Neuronal stem cell (in vitro differentiated cells): ENCODE measurements around the gene ITSN1.
"Not testable (repeated sequence)": the region's sequence is repeated elsewhere in the genome, so short reads cannot be mapped to it uniquely, and the experiment has no call there.

Experiments
- DNase-seq: peaks from one replicate; pipeline ENCODE4 v3.0.0-alpha.2; 2013; ENCODE audit warnings: low spot score
- H2AFZ ChIP-seq: one replicate; pipeline ENCODE4 v1.6.1; 2013; ENCODE audit warnings: mild to moderate bottlenecking, low read length, inconsistent platforms
- H2AK5ac ChIP-seq: 2 replicates; pipeline ENCODE4 v1.6.1; 2013; ENCODE audit warnings: low read depth, mild to moderate bottlenecking, inconsistent platforms, low read length, moderate library complexity, mixed read lengths
- H2BK120ac ChIP-seq: 2 replicates; pipeline ENCODE4 v1.6.1; 2013; ENCODE audit warnings: low read depth, mild to moderate bottlenecking, inconsistent platforms, low read length, moderate library complexity, mixed read lengths
- H2BK12ac ChIP-seq: one replicate; pipeline ENCODE4 v1.6.1; 2013; ENCODE audit warnings: low read length, inconsistent platforms
- H2BK15ac ChIP-seq: 2 replicates; pipeline ENCODE4 v1.6.1; 2013; ENCODE audit warnings: mild to moderate bottlenecking, low read length, inconsistent platforms, mixed read lengths
- H2BK5ac ChIP-seq: one replicate; pipeline ENCODE4 v1.6.1; 2013; ENCODE audit warnings: inconsistent platforms, mild to moderate bottlenecking, low read length, moderate library complexity
- H3K14ac ChIP-seq: one replicate; pipeline ENCODE4 v1.6.1; 2013; ENCODE audit warnings: low read length, inconsistent platforms
- H3K18ac ChIP-seq: 2 replicates; pipeline ENCODE4 v1.6.1; 2013; ENCODE audit warnings: low read length, inconsistent platforms
- H3K23ac ChIP-seq: 2 replicates; pipeline ENCODE4 v1.6.1; 2013; ENCODE audit warnings: low read depth, mild to moderate bottlenecking, mixed read lengths, low read length, inconsistent platforms; ENCODE audit not compliant: poor library complexity
- H3K27ac ChIP-seq: replicated peaks from 3 replicates; pipeline ENCODE4 v1.5.1; 2013; ENCODE audit warnings: low read length, inconsistent platforms
- H3K27me3 ChIP-seq, 3 experiments: 2 replicates each; pipeline ENCODE4 v1.6.1; 2013; ENCODE audit warnings: low read length in 3 of 3, mild to moderate bottlenecking in 2 of 3, inconsistent platforms in 1 of 3, low read depth in 1 of 3, mixed read lengths in 1 of 3, moderate library complexity in 1 of 3; ENCODE audit not compliant: control insufficient read depth in 3 of 3, insufficient read depth in 3 of 3
- H3K36me3 ChIP-seq, 2 donors: replicated peaks in 1 of 2; 2 replicates each; pipeline ENCODE4 v1.6.1; 2013; ENCODE audit warnings: low read length in 2 of 2; ENCODE audit not compliant: control insufficient read depth in 2 of 2, insufficient read depth in 2 of 2
- H3K4ac ChIP-seq: 2 replicates; pipeline ENCODE4 v1.6.1; 2013; ENCODE audit warnings: inconsistent platforms, mild to moderate bottlenecking, low read length, moderate library complexity
- H3K4me1 ChIP-seq, 2 donors: 1 replicate in 1 of 2; 2 replicates in 1 of 2; pipeline ENCODE4 v1.6.1; 2013; ENCODE audit warnings: low read length in 2 of 2, low read depth in 1 of 2; ENCODE audit not compliant: control insufficient read depth in 2 of 2, insufficient read depth in 1 of 2
- H3K4me2 ChIP-seq: one replicate; pipeline ENCODE4 v1.6.1; 2013; ENCODE audit warnings: mild to moderate bottlenecking, low read length, inconsistent platforms; ENCODE audit not compliant: insufficient read depth, poor library complexity, severe bottlenecking
- H3K4me3 ChIP-seq, 2 donors: 2 replicates each; pipeline ENCODE4 v1.5.1; 2013; ENCODE audit warnings: low read length in 2 of 2, mild to moderate bottlenecking in 2 of 2, inconsistent platforms in 1 of 2, moderate library complexity in 1 of 2
- H3K79me1 ChIP-seq: one replicate; pipeline ENCODE4 v1.6.1; 2013; ENCODE audit warnings: low read depth, mild to moderate bottlenecking, inconsistent platforms, low read length, moderate library complexity
- H3K9ac ChIP-seq: one replicate; pipeline ENCODE4 v1.6.1; 2013; ENCODE audit warnings: mild to moderate bottlenecking, low read depth, low read length, inconsistent platforms; ENCODE audit not compliant: poor library complexity
- H3K9me3 ChIP-seq, 2 donors: replicated peaks in 1 of 2; 2 replicates each; pipeline versions ENCODE3 to v1.6.1; 2013; ENCODE audit warnings: low read length in 2 of 2, mild to moderate bottlenecking in 2 of 2, inconsistent platforms in 1 of 2, low read depth in 1 of 2, mixed read lengths in 1 of 2, moderate library complexity in 1 of 2; ENCODE audit not compliant: control insufficient read depth in 2 of 2, insufficient read depth in 1 of 2
- H4K8ac ChIP-seq: one replicate; pipeline ENCODE4 v1.6.1; 2013; ENCODE audit warnings: low read depth, mild to moderate bottlenecking, inconsistent platforms, low read length, moderate library complexity
- H4K91ac ChIP-seq: one replicate; pipeline ENCODE4 v1.6.1; 2013; ENCODE audit warnings: low read length, low read depth, mild to moderate bottlenecking, inconsistent platforms; ENCODE audit not compliant: poor library complexity
- WGBS, 2 donors: extraction: QIAGEN DNeasy Blood & Tissue Kit; methylation state at CpG; one replicate each; pipeline ENCODE4 v1.1.7; 2013; ENCODE audit warnings: missing lambda C conversion rate in 2 of 2, mixed read lengths in 1 of 2; ENCODE audit not compliant: insufficient read length in 2 of 2, insufficient replicate concordance in 1 of 2; ENCODE audit errors: extremely low coverage in 2 of 2; 5-methylcytosine and 5-hydroxymethylcytosine counted together

ITSN1 gene

GRCh38 chr21:33617565-33617964 is 24.7 kb upstream of the ITSN1 start:
- WGBS, 2 donors: no CpG with 5 or more reads among the region's 11 CpGs
- H3K36me3 ChIP-seq: peaks cover 7 to 78% of the 10 kb centered on the region in 2 donors

GRCh38 chr21:33618407-33618806 is 23.9 kb upstream of the ITSN1 start:
- no peak overlapping the region for H2BK5ac ChIP-seq
- H3K9ac ChIP-seq: no peak overlapping the region
- DNase-seq: no peak
- H3K4me3 ChIP-seq: no peak overlapping the region
- H2BK15ac ChIP-seq: no peak overlapping the region
- H3K4me2 ChIP-seq: no peak overlapping the region
- H3K79me1 ChIP-seq: no peaks in the 10 kb centered on the region
- peak overlapping the region; percentile 73 for H3K27ac ChIP-seq
- WGBS, 2 donors: no CpG with 5 or more reads among the region's 2 CpGs
- no peak overlapping the region for H4K91ac ChIP-seq
- no peaks in the 10 kb centered on the region for H3K27me3 ChIP-seq
- peaks cover 4 to 7% of the 10 kb centered on the region in 2 donors for H3K4me1 ChIP-seq
- H3K36me3 ChIP-seq: peaks cover 5 to 75% of the 10 kb centered on the region in 2 donors
- H3K14ac ChIP-seq: no peak overlapping the region
- no peak overlapping the region for H4K8ac ChIP-seq
- H2BK12ac ChIP-seq: no peak overlapping the region
- no peak overlapping the region for H2AK5ac ChIP-seq
- no peak overlapping the region for H3K4ac ChIP-seq
- H3K9me3 ChIP-seq: peaks cover 0 to 1% of the 10 kb centered on the region in 2 donors
- no peak overlapping the region for H2BK120ac ChIP-seq
- H3K18ac ChIP-seq: no peak overlapping the region
- H2AFZ ChIP-seq: no peak overlapping the region
- no peak overlapping the region for H3K23ac ChIP-seq

More at GRCh38 chr21:33617565-33617964, 24.7 kb upstream of the ITSN1 start:
- not testable (repeated sequence) for H3K4me3 ChIP-seq, H3K23ac ChIP-seq, H2BK12ac ChIP-seq, H2BK15ac ChIP-seq, H3K4ac ChIP-seq, H3K9me3 ChIP-seq, H2BK5ac ChIP-seq, DNase-seq, H3K4me2 ChIP-seq, H2AFZ ChIP-seq, H4K8ac ChIP-seq, H4K91ac ChIP-seq, H3K14ac ChIP-seq, H3K18ac ChIP-seq, H3K27me3 ChIP-seq, H3K9ac ChIP-seq, H2AK5ac ChIP-seq, H2BK120ac ChIP-seq, H3K79me1 ChIP-seq, H3K4me1 ChIP-seq, H3K27ac ChIP-seq

GRCh38 chr21:33619726-33620125 is 22.6 kb upstream of the ITSN1 start:
- Histone ChIP-seq H3K4me2 (no peak overlapping the region), H2BK120ac (no peak overlapping the region), H3K9me3 (peaks cover 0 to 1% of the 10 kb centered on the region in 2 donors), H3K9ac (no peak overlapping the region), H3K27ac (no peak overlapping the region), H2BK12ac (no peak overlapping the region), H3K27me3 (no peaks in the 10 kb centered on the region), H3K14ac (no peak overlapping the region), H3K23ac (no peak overlapping the region), H2AFZ (no peak overlapping the region), H2AK5ac (no peak overlapping the region), H2BK15ac (no peak overlapping the region), H2BK5ac (no peak overlapping the region), H4K8ac (no peak overlapping the region), H3K4me3 (no peak overlapping the region), H3K79me1 (no peaks in the 10 kb centered on the region), H3K4ac (no peak overlapping the region), H3K4me1 (peaks cover 4 to 7% of the 10 kb centered on the region in 2 donors), H3K18ac (no peak overlapping the region), H4K91ac (no peak overlapping the region), H3K36me3 (peaks cover 3 to 78% of the 10 kb centered on the region in 2 donors)
- WGBS, 2 donors: no CpG with 5 or more reads among the region's 4 CpGs
- no peak for DNase-seq

GRCh38 chr21:33622253-33622652 is 20.0 kb upstream of the ITSN1 start:
- H3K27me3 ChIP-seq: no peaks in the 10 kb centered on the region
- H3K18ac ChIP-seq: no peak overlapping the region
- no peak overlapping the region for H4K91ac ChIP-seq
- H3K27ac ChIP-seq: no peak overlapping the region
- H2BK5ac ChIP-seq: no peak overlapping the region
- H2BK12ac ChIP-seq: no peak overlapping the region
- no peak overlapping the region for H2BK120ac ChIP-seq
- H3K9me3 ChIP-seq: peaks cover 0 to 1% of the 10 kb centered on the region in 2 donors
- H2BK15ac ChIP-seq: no peak overlapping the region
- H3K79me1 ChIP-seq: no peaks in the 10 kb centered on the region
- H4K8ac ChIP-seq: no peak overlapping the region
- H3K9ac ChIP-seq: no peak overlapping the region
- H3K4me3 ChIP-seq: no peak overlapping the region
- H3K4me2 ChIP-seq: no peak overlapping the region
- no peak overlapping the region for H3K4ac ChIP-seq
- H3K4me1 ChIP-seq: peaks cover 4 to 7% of the 10 kb centered on the region in 2 donors
- no peak overlapping the region for H2AFZ ChIP-seq
- no peak overlapping the region for H3K14ac ChIP-seq
- H3K23ac ChIP-seq: no peak overlapping the region
- DNase-seq: no peak
- no peak overlapping the region for H2AK5ac ChIP-seq
- peaks cover 3 to 73% of the 10 kb centered on the region in 2 donors for H3K36me3 ChIP-seq
